HepG2 (cell line): Measurements from ENCODE around the gene TM4SF18. TPM values are rescaled to one million over a fixed set of nuclear protein-coding genes. Genes with fewer than 3 reads are reported as not detected.

Experiments
- ATAC-seq: fragments of 200-7000 bp; cut with Tn5 transposase; 3 replicates; pipeline ENCODE4 v1.9.1; 2020; ENCODE audit warnings: mild to moderate bottlenecking, moderate library complexity
- BruUV-seq: library from RNA; stranded (reverse); fragments of 400-500 nt; replicated peaks from 2 replicates; lab custom pipeline; 2021; lab: Mats Ljungman, UMichigan
- CTCF ChIA-PET: fragments of 300-600 bp; formaldehyde crosslinking; extraction: SDS; loops from one replicate; lab custom pipeline; 2021; ENCODE audit warnings: low total read pairs, inconsistent platforms, low intra/inter-chr PET ratio; lab: Yijun Ruan, JAX
- POLR2A ChIA-PET: fragments of 350-600 bp; sonication (Branson Sonifier 250); formaldehyde crosslinking; loops from one replicate; lab custom pipeline; 2020; ENCODE audit warnings: antibody characterized with exemption, inconsistent platforms; lab: Yijun Ruan, JAX
- DNase-seq: peaks from one replicate; pipeline ENCODE4 v3.0.0-alpha.2; 2015; ENCODE audit warnings: low spot score
- FAIRE-seq: peaks from 3 replicates; lab custom pipeline; 2011; peaks lifted over from hg19 to GRCh38; lab: Jason Lieb, UNC
- H2AFZ ChIP-seq: one replicate; pipeline ENCODE4 v1.6.1; 2011; ENCODE audit warnings: low read length, inconsistent platforms
- H3K27ac ChIP-seq: fragments of 300-600 bp; 3 replicates; pipeline ENCODE4 v1.8.0; 2011; ENCODE audit warnings: mixed run types, mild to moderate bottlenecking, mixed read lengths, low read length, inconsistent platforms; ENCODE audit not compliant: insufficient read depth; ENCODE audit errors: extremely low read length
- H3K27me3 ChIP-seq, 2 experiments: fragments of 200-600 bp in 1 of 2; 2 replicates in 1 of 2; 3 replicates in 1 of 2; pipeline versions ENCODE4 v1.6.0 to v1.8.0; 2011; ENCODE audit warnings: low read length in 2 of 2, mild to moderate bottlenecking in 2 of 2, moderate library complexity in 2 of 2, inconsistent platforms in 1 of 2; ENCODE audit not compliant: insufficient read depth in 2 of 2, control insufficient read depth in 1 of 2
- H3K36me3 ChIP-seq, 2 experiments: fragments of 200-600 bp in 1 of 2; replicated peaks in 1 of 2; 2 replicates in 1 of 2; 3 replicates in 1 of 2; pipeline versions ENCODE4 v1.5.1 to v1.8.0; 2011; ENCODE audit warnings: low read length in 2 of 2, inconsistent platforms in 1 of 2; ENCODE audit not compliant: insufficient read depth in 2 of 2, control insufficient read depth in 1 of 2
- H3K4me1 ChIP-seq: 2 replicates; pipeline ENCODE4 v1.5.1; 2012; ENCODE audit warnings: low read length, inconsistent platforms; ENCODE audit not compliant: insufficient read depth
- H3K4me2 ChIP-seq: 2 replicates; pipeline ENCODE4 v1.6.0; 2011; ENCODE audit warnings: low read depth, low read length, inconsistent platforms
- H3K4me3 ChIP-seq, 3 experiments: fragments of 200-600 bp in 1 of 3; sonication (generic), shearing (Covaris generic) in 1 of 3; replicated peaks in 1 of 3; 2 replicates each; pipeline ENCODE4 v1.5.1; 2011 to 2016; ENCODE audit warnings: low read length in 3 of 3, inconsistent platforms in 2 of 3, low read depth in 2 of 3, mild to moderate bottlenecking in 2 of 3, control low read depth in 1 of 3, mixed read lengths in 1 of 3; ENCODE audit not compliant: insufficient read depth in 1 of 3
- H3K79me2 ChIP-seq: one replicate; pipeline ENCODE4 v1.6.1; 2011; ENCODE audit warnings: low read length, inconsistent platforms; ENCODE audit not compliant: insufficient read depth
- H3K9ac ChIP-seq: 2 replicates; pipeline ENCODE4 v1.6.0; 2011; ENCODE audit warnings: mild to moderate bottlenecking, low read depth, low read length, inconsistent platforms; ENCODE audit not compliant: insufficient read depth
- H3K9me3 ChIP-seq: 2 replicates; pipeline ENCODE4 v1.5.1; 2012; ENCODE audit warnings: mild to moderate bottlenecking, low read length
- H4K20me1 ChIP-seq: 2 replicates; pipeline ENCODE4 v1.6.0; 2011; ENCODE audit warnings: inconsistent platforms, mild to moderate bottlenecking, low read length, moderate library complexity; ENCODE audit not compliant: insufficient read depth
- CREBL2 ChIP-seq: sonication (generic); formaldehyde crosslinking; IDR thresholded peaks from 2 replicates; pipeline ENCODE4 v1.8.1; 2023; ENCODE audit warnings: missing genetic modification reagents, mild to moderate bottlenecking, borderline replicate concordance
- E2F5 ChIP-seq: sonication (generic); formaldehyde crosslinking; conservative IDR thresholded peaks from 2 replicates; pipeline ENCODE4 v1.4.0; 2020; ENCODE audit warnings: missing genetic modification reagents
- FOSL2 ChIP-seq: sonication (generic); formaldehyde crosslinking; IDR thresholded peaks from 2 replicates; pipeline ENCODE4 v1.4.0; 2020; ENCODE audit warnings: missing genetic modification reagents
- HMG20A ChIP-seq: IDR thresholded peaks from 2 replicates; pipeline ENCODE4 v1.6.1; 2016; ENCODE audit warnings: borderline replicate concordance
- HMGXB3 ChIP-seq: sonication (generic); formaldehyde crosslinking; IDR thresholded peaks from 2 replicates; pipeline ENCODE4 v1.4.0; 2020; ENCODE audit warnings: missing genetic modification reagents, borderline replicate concordance
- HNF4A ChIP-seq: sonication (generic); formaldehyde crosslinking; IDR thresholded peaks from 2 replicates; pipeline ENCODE4 v1.4.0; 2020; ENCODE audit warnings: missing genetic modification reagents
- MAZ ChIP-seq, 2 experiments: sonication (generic) in 1 of 2; formaldehyde crosslinking in 1 of 2; IDR thresholded peaks; 2 replicates each; pipeline versions ENCODE4 v1.5.0 to v1.6.1; 2012 to 2020; ENCODE audit warnings: low read depth in 2 of 2, mild to moderate bottlenecking in 2 of 2, borderline replicate concordance in 1 of 2, improper control_type of control experiment in 1 of 2, low read length in 1 of 2, missing genetic modification reagents in 1 of 2, moderate library complexity in 1 of 2
- SAP130 ChIP-seq: IDR thresholded peaks from 2 replicates; pipeline ENCODE4 v1.6.1; 2016; ENCODE audit warnings: low read depth
- THAP11 ChIP-seq: IDR thresholded peaks from 2 replicates; pipeline ENCODE4 v1.6.1; 2016; ENCODE audit warnings: missing biosample characterization, missing genetic modification reagents
- WGBS: methylation state at CpG from one replicate; pipeline ENCODE4 v1.1.6; 2017; ENCODE audit warnings: low lambda C conversion rate; 5-methylcytosine and 5-hydroxymethylcytosine counted together
- in situ Hi-C: cut with HindIII; loops from 2 replicates; pipeline ENCODE4 v1.10.0; 2017; ENCODE audit warnings: low pct_unique_long_range_greater_than_20kb; ENCODE audit not compliant: extremely low pct_ligation_motif_present
- intact Hi-C: fragments of 100-400 bp; cut with micrococcal nuclease; formaldehyde crosslinking; loops from one replicate; pipeline ENCODE4 v1.10.0; 2022; ENCODE audit not compliant: unreplicated experiment
- polyA plus RNA-seq, 8 experiments: library from polyadenylated mRNA; depleted of rRNA in 3 of 8; stranded (reverse) in 7 of 8; unstranded in 1 of 8; fragments of >200 nt; fragmentation: Illumina TruSeq in 4 of 8; extraction: Trizol in 4 of 8; gene quantifications; 2 replicates each; pipeline versions ENCODE4 v1.2.1 to v1.2.3, GENCODE V29; 2011 to 2016; ENCODE audit warnings: low read depth in 4 of 8, missing spikeins in 1 of 8, mixed read lengths in 1 of 8; ENCODE audit not compliant: insufficient read depth in 1 of 8
- total RNA-seq, 5 experiments: library from RNA; depleted of rRNA; stranded (reverse); fragments of >200 nt; fragmentation: Illumina TruSeq; extraction: Trizol; gene quantifications; 2 replicates each; pipeline ENCODE4 v1.2.3, GENCODE V29; 2016; ENCODE audit warnings: low read depth in 1 of 5

Gene TM4SF18
- total and polyA plus RNA-seq, 2 of the 13 experiments (the other 11 are each of a cell fraction or from before 2014, with no cell fraction given) = 0.15 TPM; not detected in 1

- peak overlapping the region; percentile 86 for H3K4me2 ChIP-seq
These were observed 17.7 kb downstream of the TM4SF18 start for GRCh38 chr3:149315694-149316093.

GRCh38 chr3:149314807-149315578 lies 18.4 kb downstream of the TM4SF18 start:
- H3K27me3 ChIP-seq = no peaks in the 10 kb centered on the region
- ATAC-seq (peak; percentile 89), FAIRE-seq (peak; percentile 72), DNase-seq (peak; percentile 71)
- ChIA-PET POLR2A (interaction anchor here (0.7 to 1.5 kb wide), 2 partner anchors 15 to 263 kb away, joined by 3 to 6 read pairs; no protein-coding TSS in a partner anchor), CTCF (no interaction called here)
- intact Hi-C loops (no loop called here), in situ Hi-C loops (no loop called here)
- peak overlapping the region; percentile 47 for H3K9ac ChIP-seq
- H3K4me1 ChIP-seq = peaks cover 68% of the 10 kb centered on the region
- no peaks in the 10 kb centered on the region for H3K9me3 ChIP-seq
- no peaks in the 10 kb centered on the region for H3K36me3 ChIP-seq
- peak overlapping the region; percentile 74 for H3K27ac ChIP-seq
- no TSS peak for BruUV-seq
- H4K20me1 ChIP-seq = no peaks in the 10 kb centered on the region
- H3K4me2 ChIP-seq = peak overlapping the region; percentile 86
- H2AFZ ChIP-seq = peak overlapping the region; percentile 52
- H3K4me3 ChIP-seq = peak overlapping the region; percentile 22 to 47 (median 46); a peak in 4 of 6 replicates
- H3K79me2 ChIP-seq = no peaks in the 10 kb centered on the region
- WGBS = 14% methylated on average over 7 of the region's 7 CpGs
- TF ChIP-seq THAP11 (CRISPR knock-in tag) = peak; percentile 20; the same call in 1 of the 2 replicates
- TF ChIP-seq HNF4A (CRISPR knock-in tag) = peak; percentile 64
- peak; percentile 35; the same call in 1 of the 2 replicates for TF ChIP-seq HMG20A (CRISPR knock-in tag)
- TF ChIP-seq FOSL2 (CRISPR knock-in tag) = peak; percentile 37; the same call in 1 of the 2 replicates
- no peak for TF ChIP-seq E2F5
- TF ChIP-seq HMGXB3 (CRISPR knock-in tag) = no peak
- TF ChIP-seq SAP130 = 0 out of 2 replicates have a peak, but pooled peaks have one; percentile 19

More at GRCh38 chr3:149315694-149316093, 17.7 kb downstream of the TM4SF18 start:
- no peak for FAIRE-seq
- Histone ChIP-seq H3K36me3 (no peaks in the 10 kb centered on the region), H3K79me2 (no peaks in the 10 kb centered on the region), H3K4me1 (peaks cover 62% of the 10 kb centered on the region), H3K4me3 (peak overlapping the region in 2 of 3 experiments; percentile 17 to 46; a peak in 3 of 6 replicates), H2AFZ (peak overlapping the region; percentile 12), H3K9me3 (no peaks in the 10 kb centered on the region), H3K9ac (peak overlapping the region; percentile 47; the same call in 1 of the 2 replicates), H3K27ac (peak overlapping the region; percentile 74), H4K20me1 (no peaks in the 10 kb centered on the region), H3K27me3 (no peaks in the 10 kb centered on the region)
- peak; percentile 62 for ATAC-seq
- WGBS = 30% methylated on average over 3 of the region's 3 CpGs
- TF ChIP-seq MAZ (IDR thresholded peaks at IDR 0.05; ENCODE audit: borderline replicate concordance, low read depth, low read length) (no peak), MAZ (CRISPR knock-in tag; IDR thresholded peaks at IDR 0.05; ENCODE audit: low read depth) (no peak), CREBL2 (no peak)
- TF ChIP-seq, all 625 proteins: peak for 0
- in situ Hi-C loops (no loop called here), intact Hi-C loops (no loop called here)
- DNase-seq = no peak
- BruUV-seq = no TSS peak
- POLR2A ChIA-PET = interaction anchor here (0.7 to 1.5 kb wide), 2 partner anchors 16 to 264 kb away, joined by 3 to 6 read pairs; no protein-coding TSS in a partner anchor
- CTCF ChIA-PET = no interaction called here
